CMK (cell line): ENCODE results near the gene NAP1L1.

Experiments used
- DNase-seq: peaks from one replicate; pipeline ENCODE4 v3.0.0-alpha.2; 2010; ENCODE audit warnings: low read depth

NAP1L1 gene

GRCh38 chr12:76084863-76085519 is 506 bp upstream of the NAP1L1 start:
- peak; percentile 33 for DNase-seq

- no peak for DNase-seq
These were observed 1.1 kb downstream of the NAP1L1 start for GRCh38 chr12:76083246-76083903.

GRCh38 chr12:76081909-76082308 is 2.6 kb downstream of the NAP1L1 start:
- DNase-seq = no peak

GRCh38 chr12:76080729-76081415 is 3.6 kb downstream of the NAP1L1 start:
- DNase-seq = no peak

GRCh38 chr12:76080017-76080728 is 4.3 kb downstream of the NAP1L1 start:
- no peak for DNase-seq

- no peak for DNase-seq
These were observed 5.7 kb downstream of the NAP1L1 start for GRCh38 chr12:76078748-76079147.

- no peak for DNase-seq
These were observed 9.0 kb downstream of the NAP1L1 start for GRCh38 chr12:76075448-76075847.

GRCh38 chr12:76074701-76075336 is 9.7 kb downstream of the NAP1L1 start:
- DNase-seq = no peak

GRCh38 chr12:76073561-76073960 is 10.9 kb downstream of the NAP1L1 start:
- no peak for DNase-seq

GRCh38 chr12:76072568-76072967 is 11.9 kb downstream of the NAP1L1 start:
- DNase-seq = no peak

GRCh38 chr12:76069339-76069738 is 15.1 kb downstream of the NAP1L1 start:
- DNase-seq = no peak

GRCh38 chr12:76065917-76066316 is 18.6 kb downstream of the NAP1L1 start:
- no peak for DNase-seq

GRCh38 chr12:76064904-76065303 is 19.6 kb downstream of the NAP1L1 start:
- no peak for DNase-seq

GRCh38 chr12:76060111-76060510 is 24.4 kb downstream of the NAP1L1 start:
- no peak for DNase-seq

GRCh38 chr12:76057326-76057725 is 27.2 kb downstream of the NAP1L1 start:
- no peak for DNase-seq

- DNase-seq = no peak
These were observed 29.1 kb downstream of the NAP1L1 start for GRCh38 chr12:76055393-76055792.

- no peak for DNase-seq
These were observed 34.8 kb downstream of the NAP1L1 start for GRCh38 chr12:76049575-76050251.

GRCh38 chr12:76047742-76048141 is 36.7 kb downstream of the NAP1L1 start:
- no peak for DNase-seq

- no peak for DNase-seq
These were observed 37.4 kb downstream of the NAP1L1 start for GRCh38 chr12:76047060-76047459.

GRCh38 chr12:76043377-76043776 is 41.1 kb downstream of the NAP1L1 start:
- no peak for DNase-seq

- no peak for DNase-seq
These were observed 42.3 kb downstream of the NAP1L1 start for GRCh38 chr12:76042147-76042546.

GRCh38 chr12:76041406-76041805 is 43.1 kb downstream of the NAP1L1 start:
- no peak for DNase-seq
